Activated T-cell treated with anti-CD3 and anti-CD28 coated beads, Interleukin-2, amount 50 U/mL, for 1 hour (primary cell): ENCODE data around the gene ADH1C.
"Not testable (repeated sequence)": the region's sequence is repeated elsewhere in the genome, so short reads cannot be mapped to it uniquely, and the experiment has no call there.

Experiments
- DNase-seq: peaks from one replicate; pipeline ENCODE4 v3.0.0-alpha.2; 2020

Gene ADH1C

DNA sequence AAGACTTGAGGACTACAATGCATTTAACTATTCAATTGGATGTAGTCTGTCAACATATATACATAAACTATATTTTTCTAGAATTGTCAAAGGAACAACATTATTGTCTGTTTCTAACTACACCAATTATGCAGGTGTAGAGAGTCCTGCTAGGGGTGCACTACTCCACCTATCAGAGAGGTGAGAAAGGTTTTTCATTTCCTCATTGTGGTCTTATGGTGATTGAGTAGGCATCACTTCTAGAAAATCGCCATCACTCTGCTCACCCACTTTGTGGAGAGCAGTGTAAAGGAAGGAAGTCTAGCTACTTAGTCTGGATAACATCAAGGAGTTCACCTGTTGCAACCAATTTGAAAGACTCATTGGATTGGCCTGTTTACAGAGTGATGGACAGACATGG lies 4.4 kb upstream of the ADH1C start:
- DNase-seq: no peak

DNA sequence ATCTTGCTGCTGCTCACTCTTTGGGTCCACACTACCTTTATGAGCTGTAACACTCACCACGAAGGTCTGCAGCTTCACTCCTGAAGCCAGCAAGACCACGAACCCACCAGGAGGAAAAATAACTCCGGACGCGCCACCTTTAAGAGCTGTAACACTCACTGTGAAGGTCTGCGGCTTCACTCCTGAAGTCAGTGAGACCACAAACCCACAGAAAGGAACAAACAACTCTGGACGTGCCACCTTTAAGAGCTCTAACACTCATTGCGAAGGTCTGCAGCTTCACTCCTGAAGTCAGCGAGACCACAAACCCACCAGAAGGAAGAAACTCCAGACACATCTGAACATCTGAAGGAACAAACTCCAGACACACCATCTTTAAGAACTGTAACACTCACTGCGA lies 3.6 kb upstream of the ADH1C start:
- not testable (repeated sequence) for DNase-seq

DNA sequence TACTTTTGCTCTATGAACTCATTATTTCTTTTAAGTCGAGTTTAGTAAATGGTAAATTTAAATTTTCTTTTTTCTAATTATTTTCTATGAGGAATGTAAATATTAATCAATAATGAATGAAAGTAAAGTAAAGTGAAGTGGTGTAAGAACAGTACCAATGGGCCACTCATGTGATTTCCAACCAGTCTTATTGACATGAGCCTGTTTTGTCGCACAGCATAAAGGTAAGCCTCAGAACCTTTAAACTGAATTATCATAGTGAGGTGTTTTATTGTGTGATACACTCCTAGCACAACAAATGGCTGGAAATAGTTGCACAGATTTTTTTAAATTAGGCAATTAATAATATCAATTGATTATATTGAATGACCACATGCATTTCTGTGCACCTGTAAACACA lies 1.1 kb downstream of the ADH1C start:
- DNase-seq: no peak

DNA sequence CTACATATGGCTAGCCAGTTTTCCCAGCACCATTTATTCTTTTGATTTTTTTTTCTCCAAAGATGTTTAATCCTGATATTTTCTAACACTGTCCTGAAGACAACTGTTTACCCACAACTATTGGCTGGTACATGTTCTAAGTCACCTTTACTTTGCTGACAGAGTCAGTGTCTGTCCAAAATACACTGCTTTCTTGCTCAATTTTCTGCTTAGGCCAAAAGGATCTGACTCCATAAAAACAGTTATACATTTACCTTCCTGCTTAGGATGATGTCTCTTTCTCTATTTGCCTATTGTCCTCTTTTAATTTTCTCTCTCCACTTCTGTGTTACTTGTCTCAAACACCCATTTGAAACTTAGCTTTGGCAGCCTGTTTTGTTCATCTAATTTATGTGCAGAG lies 3.2 kb downstream of the ADH1C start:
- no peak for DNase-seq

DNA sequence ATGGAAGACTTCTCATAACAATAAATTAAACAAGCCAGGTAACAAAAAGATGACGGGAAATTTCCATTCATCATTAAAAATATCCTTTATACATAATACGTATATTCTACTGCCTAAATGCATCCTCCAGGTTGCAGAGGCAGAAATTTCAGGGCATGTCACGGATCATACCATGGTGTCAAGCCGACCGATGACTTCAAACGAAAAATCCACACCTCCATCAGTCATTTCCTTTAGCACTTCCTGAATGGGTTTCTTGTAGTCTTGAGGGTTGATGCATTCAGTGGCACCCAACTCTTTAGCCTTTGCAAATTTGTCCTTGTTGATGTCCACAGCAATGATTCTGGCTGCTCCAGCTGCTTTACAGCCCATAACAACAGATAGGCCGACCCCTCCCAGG lies 9.9 kb downstream of the ADH1C start:
- DNase-seq: not testable (repeated sequence)

DNA sequence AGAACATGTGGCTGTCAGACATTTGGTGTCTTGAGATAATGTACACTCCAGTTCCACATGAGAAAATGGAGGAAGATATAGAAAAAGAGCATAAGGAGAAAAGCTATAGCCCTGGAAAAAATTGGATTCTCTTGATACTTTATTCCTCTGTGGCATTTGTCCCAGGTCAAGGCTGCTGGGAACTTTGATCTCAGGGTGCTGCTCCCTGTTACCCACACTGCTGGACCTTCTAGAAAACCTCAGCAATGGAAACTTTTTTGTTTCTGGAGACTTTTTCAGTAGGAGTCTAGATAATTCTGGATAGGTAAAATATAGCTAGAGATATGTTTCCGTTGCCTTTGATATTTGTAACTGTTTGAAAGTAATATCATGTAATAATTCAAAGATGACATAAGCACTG lies 11.1 kb downstream of the ADH1C start:
- DNase-seq: no peak

DNA sequence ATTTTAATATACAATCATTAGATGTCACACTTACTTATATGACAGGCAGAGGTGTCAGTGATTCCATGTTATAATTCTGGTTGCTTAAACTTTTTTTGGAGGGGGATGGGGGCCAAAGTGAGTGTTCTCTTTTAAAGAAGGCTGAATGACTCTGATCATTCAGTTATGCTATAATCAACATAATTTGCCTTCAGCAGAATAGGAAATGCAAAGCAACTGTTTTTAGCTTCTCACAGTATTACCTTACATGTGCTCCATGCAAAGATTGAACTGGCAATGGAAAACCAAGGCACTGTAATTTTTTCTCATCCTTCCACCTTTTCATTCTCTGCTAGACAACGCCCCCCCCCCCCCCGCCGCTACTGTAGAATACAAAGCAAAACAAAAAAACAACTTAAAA lies 13.4 kb downstream of the ADH1C start:
- no peak for DNase-seq

DNA sequence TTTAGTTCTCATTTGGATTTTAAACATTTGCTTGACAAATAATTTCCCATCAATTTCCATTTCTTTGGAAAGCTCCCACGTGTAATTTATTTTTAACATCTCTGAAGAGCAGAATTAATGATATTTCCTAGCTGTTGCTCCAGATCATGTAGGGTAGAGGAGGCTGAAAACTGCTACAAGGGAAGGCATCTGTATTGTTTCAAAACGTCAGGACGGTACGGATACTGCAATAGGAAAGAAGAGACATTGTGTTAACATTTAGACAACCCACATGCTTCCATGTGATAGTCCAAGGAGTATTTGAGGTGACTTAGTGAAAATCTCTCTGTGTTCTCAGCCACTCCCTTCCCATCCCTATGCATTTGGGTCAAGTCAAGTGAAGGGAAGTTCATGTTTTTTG lies 16.0 kb downstream of the ADH1C start:
- no peak for DNase-seq

DNA sequence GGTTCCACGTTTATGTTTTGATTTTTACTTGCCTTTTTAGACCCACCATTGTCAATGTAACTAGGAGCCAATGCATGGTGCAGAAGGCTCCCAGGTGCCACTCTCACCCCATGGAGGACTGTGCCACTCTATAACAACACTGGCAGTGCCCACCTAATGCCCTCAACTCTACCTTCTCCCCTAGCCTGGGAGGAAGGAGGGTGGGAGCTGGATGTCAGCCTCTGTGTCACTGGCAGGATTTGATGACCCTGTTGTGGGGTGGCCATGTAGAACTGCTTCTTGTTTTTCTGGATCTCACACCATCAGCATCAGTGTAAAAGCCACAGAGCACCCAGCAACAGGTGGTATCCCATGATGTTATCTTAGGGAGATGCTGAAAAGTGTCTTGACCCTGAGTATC lies 17.7 kb downstream of the ADH1C start:
- DNase-seq: no peak

DNA sequence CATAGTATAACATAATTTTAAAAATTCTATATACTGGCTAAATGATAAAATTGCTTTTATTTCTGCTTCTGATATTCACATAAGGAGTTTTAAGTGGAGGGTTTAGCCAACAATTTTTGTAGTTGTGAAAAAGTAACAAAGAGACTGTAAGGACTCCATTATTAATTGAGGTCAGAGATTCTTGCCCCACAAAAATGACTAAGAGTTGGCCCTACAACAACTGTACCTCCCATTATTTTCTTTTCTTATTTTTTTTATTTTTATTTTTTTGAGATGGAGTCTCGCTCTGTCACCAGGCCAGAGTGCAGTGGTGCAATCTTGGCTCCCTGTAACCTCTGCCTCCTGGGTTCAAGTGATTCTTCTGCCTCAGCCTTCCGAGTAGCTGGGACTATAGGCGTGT lies 21.9 kb downstream of the ADH1C start:
- DNase-seq: no peak

DNA sequence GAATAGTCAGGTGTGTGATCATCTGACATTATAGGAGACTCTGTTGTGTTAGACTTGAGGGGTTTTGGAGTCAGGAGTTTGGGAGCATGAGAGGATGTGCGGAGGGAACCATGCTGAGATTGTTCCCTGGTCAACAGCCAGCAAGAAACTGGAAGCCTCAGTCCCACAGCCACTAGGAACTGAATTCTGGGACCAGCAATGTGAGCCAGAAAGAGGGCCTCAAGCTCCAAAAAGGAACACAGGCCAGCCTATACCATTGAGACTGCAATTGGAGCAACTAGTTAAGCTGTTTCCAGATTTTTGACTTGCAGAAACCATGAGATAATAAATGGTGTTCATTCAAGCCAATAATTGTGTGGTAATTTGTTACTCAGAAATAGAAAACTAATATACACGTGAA lies 22.7 kb downstream of the ADH1C start:
- DNase-seq: no peak

DNA sequence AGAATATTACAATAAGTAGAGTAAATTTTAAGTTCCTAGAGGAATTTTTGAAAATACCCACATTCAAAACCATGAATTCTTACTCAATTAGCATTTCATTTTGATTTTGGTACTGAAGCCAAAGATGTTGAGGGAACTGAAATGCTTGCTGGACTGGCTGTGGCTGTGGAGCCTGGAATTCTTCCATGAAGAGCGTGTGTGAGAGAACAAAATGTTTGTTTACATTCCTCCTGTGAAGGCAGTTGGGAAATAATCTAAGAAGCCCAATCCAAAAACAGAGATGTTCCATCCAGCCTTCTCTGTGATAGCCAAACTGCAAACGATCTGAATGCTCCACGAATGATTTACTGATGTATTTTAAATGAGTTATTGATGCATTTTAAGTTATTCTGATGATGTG lies 27.6 kb downstream of the ADH1C start:
- DNase-seq: no peak

DNA sequence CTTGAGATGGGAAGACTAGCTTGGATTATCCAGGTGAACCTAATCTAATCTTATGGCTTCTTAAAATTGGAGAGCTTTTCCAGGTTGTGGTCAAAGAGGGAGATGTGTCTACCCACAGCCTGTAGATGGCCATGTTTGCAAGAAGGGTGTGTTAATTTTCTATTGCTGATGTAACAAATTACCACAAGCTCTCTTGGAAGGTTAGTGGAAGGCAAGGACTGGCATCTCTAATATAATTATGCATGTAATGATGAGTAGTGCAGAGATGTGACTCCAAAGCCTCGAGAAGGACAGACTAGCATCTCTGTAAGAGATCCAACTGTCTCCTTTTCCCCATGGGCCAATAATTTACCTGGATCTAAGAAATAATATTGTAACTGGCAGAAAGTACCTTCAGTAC lies 28.2 kb downstream of the ADH1C start:
- no peak for DNase-seq

DNA sequence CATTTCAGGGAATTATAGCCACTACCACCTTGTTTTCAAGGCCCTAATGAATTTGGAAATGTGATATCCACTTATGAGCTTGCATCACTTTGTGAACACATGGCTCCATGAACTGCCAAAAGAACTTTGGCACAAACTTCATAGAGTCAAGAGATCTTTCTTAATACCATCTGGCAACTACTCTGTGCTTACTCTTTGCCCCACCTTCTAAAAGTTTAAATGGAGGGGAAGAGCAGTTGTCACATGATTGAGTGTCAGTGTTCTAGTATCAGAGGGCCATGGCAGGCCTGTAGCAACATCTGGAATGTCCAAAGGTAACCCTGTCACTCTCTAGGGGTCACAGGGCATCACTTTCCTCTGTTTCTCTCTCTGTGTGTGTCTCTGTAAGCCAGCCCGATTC lies 28.8 kb downstream of the ADH1C start:
- no peak for DNase-seq

DNA sequence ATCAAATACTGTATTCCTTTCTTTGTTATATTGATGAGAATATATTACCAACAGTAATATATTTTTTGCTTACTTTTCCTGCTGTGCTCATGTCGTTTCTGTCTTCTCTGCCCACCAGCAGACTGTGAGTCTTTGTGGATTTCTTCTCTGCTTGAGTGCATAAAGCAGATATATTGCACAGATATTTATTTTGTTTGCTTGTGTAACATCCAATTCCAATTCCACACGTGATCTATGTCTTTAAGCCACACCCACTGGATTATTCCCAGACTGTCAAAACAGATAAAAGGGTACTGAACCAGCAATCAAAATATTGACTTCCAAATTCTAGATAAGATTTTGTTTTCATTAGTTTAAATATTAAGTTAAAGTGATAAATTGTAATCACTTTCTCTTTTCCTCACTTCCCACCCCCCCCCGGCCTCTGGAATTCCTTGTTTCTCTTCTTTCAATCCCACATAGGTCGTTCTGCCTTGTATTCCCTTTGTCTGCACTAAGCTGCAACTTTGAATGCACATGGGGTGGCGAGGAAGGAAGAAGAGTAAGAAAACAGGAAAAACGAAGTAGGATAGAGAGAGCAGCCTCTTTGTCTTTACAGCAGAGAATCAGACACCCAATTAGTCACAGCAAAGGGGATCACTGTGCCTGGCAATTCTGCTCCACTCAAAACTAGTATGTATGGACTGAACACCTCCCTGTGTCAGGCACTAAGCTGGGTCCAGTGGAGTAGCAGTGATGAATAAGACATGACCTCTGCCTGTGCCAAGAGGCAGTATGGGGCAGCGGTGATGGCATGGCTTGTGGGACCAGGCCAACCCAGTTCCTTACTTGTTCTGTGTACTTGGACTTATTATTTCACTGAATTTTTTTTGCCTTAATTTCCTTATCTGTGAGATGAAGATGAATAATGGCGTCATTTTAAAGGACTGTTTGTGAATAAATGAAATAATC lies 31.0 kb downstream of the ADH1C start, which contains the start of gene ADH1B:
ADH1B (minus strand) TSS at position 161 of the 951 bp plus-strand sequence; CDS start at position 91, 70 bp downstream.
- DNase-seq: no peak

DNA sequence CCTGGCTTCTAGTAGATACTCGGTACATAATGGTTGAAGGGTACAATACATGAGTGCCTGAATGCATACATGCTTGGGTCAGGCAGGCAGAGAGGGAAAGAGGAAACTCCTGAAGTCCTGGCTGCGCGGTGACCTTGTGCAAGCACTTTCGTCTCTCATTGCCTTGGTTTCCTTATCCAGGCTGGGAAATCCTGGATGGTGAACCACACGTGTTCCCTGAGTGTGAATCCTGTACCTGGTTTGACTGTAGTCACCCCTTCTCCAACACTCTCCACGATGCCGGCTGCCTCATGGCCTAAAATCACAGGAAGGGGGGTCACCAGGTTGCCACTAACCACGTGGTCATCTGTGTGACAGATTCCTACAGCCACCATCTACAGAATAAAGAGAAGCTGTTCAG lies 34.7 kb downstream of the ADH1C start:
- DNase-seq: not testable (repeated sequence)

DNA sequence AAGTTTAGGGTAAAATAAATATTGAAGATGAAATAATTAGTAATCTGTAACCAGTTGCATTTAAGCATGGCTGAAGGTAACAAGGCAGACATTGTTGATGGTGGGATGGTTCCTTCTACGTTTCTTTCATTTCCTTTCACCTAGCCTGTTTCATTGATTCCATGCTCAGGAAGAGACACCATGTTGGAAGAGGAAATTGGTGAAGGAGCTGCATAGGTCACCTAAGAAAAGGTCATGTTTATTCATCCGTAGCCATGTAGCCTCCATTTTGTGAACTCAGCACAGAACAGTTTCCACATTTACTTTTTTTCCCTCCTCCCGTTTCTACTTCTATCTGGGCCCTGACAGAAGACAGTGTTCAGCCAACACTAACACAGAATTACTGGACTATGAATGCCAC lies 35.2 kb downstream of the ADH1C start:
- DNase-seq: no peak

DNA sequence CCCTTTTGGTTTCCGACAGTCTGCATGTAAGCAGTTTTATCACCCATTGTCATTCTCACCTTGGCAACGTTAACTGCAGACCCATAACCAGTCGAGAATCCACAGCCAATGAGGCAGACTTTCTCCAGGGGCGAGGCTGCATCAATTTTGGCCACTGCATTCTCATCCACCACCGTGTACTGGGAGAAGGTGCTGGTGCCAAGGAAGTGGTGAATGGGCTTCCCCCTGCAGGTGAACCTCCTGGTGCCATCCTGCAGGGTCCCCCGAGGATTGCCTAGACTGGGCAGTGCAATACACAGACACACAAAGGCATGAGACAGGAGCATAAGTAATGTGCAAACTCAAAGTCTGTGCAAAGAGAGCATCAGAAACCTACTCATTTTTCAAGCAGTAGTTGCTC lies 36.7 kb downstream of the ADH1C start:
- no peak for DNase-seq

DNA sequence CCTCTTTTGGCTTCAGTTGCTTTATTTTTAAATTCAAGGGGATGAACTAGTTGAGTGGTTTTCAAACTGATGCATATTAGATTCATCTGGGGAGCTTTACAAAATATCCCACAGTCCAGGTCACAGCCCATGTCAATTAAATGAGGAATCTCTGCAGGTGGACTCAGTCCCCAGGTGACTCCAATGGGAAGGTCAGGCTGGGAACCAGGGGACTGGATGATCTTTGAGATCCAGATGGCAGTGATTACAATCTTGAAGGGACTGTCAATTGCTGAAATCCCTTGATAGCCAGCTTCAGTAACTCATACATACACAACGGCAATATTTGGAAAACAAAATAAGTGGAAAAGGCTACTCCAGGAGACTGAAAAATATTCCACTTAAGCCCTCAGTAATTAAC lies 38.3 kb downstream of the ADH1C start:
- DNase-seq: no peak

DNA sequence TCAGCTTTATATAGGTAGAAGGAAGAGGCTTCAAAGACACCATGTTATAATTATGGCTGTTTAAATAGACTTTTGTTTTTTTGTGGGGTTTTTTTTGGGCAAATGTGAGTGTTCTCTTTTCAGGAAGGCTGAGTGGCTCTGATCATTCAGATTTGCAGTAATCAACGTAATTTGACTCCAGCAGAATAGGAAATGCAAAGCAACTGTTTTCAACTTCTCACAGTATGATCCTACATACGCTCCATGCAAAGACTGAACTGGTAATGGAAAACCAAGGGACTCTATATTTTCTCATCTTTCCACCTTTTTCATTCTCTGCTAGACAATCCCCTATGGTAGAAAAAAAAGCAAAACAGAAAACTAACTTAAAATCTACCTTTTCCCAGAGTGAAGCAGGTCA lies 42.2 kb downstream of the ADH1C start:
- no peak for DNase-seq

DNA sequence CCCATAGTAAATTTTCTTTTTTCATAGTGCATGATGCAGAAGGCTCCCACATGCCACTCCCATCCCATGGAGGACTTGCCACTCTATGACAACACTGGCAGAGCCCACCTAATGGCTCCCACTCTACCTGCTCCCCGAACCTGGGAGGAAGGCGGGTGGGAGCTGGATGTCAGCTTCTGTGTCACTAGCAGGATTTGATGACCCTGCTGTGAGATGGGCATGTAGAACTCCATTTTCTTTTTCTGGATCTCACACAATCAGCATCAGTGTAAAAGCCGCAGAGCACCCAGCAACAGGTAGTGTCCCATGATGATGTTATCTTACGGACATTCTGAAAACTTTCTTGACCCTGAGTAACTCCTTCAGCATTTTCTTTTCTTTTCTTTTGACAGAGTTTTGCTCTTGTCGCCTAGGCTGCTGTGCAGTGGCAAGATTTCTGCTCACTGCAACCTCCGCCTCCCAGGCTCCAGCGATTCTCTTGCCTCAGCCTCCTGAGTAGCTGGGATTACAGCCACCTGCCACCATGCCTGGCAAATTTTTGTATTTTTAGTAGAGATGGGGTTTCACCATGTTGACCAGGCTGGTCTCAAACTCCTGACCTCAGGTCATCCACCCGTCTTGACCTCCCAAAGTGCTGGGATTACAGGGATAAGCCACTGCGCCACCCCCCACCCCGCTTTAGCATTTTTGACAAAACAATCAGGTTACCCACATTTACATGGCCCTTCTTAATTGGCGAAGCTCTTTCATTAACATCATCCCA lies 46.7 kb downstream of the ADH1C start:
- no peak for DNase-seq

DNA sequence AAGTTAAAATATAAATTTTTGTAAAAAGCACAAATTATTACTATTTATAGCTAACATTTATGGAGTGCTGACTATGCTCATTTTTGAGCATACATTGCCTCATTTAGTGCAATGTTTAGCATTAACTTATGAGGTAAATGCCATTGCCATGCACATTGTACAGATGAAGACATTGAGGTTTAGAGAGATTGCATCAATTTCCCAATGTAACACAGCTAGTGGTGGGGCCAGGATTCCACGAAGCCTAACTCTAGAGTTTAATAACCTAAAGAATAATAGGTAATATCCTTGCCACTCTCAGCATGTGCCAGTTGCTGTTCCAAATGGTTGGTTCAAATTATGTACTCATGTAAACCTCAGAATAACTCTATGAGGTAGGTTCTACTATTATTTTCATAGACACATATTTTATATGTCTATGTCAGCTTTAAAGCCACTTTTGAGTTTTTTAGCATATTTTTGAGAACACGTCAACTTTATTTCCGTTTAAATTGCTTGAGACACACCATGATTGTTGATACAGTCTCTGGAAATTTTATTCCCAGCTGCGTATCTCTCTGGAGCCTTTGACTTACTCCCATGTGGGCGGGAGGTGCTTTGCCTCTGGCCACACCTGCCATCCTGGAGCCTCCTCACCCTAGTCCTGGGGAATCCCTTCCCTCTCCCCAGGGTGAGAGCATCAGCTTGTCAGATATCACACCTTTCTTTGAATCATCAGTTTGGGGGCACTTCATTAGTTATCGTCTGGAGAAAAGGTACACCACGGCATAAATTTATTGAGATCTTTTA lies 51.0 kb downstream of the ADH1C start:
- DNase-seq: no peak

DNA sequence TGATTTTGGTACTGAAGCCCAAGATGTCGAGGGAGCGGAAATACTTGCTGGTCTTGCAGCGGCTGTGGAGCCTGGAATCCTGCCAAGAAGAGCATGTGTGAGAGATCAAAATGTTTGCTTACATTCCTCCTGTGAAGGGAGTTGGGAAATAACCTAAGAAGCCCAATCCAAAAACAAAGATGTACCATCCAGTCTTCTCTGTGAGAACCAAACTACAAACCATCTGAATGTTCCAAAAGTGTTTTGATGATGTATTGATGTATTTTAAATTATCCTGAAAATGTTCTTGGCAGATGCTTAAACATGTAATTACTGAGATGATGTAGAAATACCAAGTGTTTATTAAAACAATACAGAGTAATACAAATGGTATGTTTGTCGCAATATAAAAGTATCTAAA lies 51.6 kb downstream of the ADH1C start:
- DNase-seq: no peak
